Central memory CD4-positive, alpha-beta T cell (primary cell): Measurements from ENCODE around the gene FOXO1.
A peak's percentile ranks its signal among the peaks of the same experiment; 100 is the strongest.

Experiments used
- DNase-seq: peaks from one replicate; pipeline ENCODE4 v3.0.0; 2022

Gene FOXO1

GRCh38 chr13:40539576-40540327 lies 126.7 kb downstream of the FOXO1 start:
- DNase-seq: no peak

DNA sequence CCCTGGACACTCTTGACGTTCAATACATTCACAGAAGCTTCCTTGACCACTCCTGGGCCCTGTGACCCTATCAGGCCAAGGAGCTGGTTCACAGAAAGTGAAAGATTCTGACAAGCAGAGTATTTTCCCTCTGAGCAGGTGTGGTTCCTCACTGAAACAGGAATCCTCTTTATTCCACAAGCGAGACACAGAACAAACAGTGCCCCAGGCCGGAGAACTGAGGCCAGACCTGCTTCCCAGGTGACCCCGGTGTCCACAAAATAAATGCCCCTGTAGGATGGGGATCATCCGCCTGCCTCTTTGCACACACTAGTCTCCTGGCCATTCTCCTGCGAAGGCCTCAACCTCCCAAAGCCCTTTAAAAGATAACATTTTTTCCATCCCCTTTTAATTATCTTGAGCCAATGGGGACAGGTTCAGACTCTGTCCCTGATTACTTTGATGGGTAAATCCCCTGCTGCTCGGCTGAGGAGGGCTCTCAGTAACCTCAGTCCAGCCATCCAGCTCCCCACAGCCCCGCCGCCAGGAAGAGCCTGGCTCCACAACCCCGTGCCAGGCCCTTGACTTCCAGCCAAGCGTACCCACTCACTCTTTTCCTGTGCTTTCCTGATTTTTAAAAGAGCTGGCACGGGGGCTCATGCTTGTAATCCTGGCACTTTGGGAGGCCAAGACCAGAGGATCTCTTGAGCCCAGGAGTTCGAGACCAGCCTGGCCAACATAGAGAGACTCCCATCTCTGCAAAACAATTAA lies 129.1 kb downstream of the FOXO1 start:
- DNase-seq: no peak

- no peak for DNase-seq
Measured at GRCh38 chr13:40536443-40537113, 129.9 kb downstream of the FOXO1 start.

DNA sequence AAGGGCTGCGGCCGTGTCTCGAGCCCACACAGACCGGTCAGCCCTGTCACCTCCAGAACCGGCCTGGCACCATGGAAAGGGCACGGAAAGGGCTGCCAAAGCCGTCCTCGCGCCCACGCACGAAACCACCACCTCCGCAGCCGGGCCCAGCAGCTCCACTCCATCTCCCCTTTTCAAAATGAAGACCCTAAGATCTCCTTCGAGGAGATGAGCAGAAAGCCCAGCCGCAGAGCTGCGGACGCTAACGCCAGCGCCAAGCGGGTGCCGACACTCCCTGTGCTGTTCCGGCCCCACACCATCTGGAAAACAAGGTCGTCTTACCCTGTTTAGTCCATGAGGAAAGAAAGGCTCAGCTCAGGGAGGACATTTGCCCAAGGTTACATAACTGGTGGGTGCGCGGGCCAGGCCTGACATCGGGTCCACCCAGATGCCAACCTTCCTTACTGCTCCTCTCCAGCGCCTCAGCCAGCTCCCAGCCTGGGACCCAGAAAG lies 131.1 kb downstream of the FOXO1 start:
- DNase-seq: no peak

- DNase-seq: no peak
Measured at GRCh38 chr13:40534456-40534855, 132.0 kb downstream of the FOXO1 start.

GRCh38 chr13:40533072-40533471 lies 133.4 kb downstream of the FOXO1 start:
- no peak for DNase-seq

DNA sequence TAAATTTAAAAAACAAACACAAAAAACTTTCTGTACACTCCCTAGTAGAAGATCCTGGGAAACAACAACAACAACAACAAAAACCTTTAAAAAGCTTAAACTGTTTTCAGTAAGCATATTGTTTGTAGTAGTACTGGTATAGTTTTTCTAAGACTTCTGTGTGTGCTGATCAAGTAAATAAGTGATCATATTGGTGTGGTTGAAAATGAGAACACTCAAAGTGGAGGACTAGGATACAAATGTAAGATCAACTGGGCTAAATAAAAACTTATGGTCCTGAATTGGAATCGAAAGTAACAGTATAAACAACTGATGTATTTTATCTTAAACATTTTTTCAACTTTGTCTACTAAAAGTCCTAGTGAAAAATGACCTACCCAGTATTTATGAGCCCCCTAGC lies 135.5 kb downstream of the FOXO1 start:
- DNase-seq: no peak

GRCh38 chr13:40528881-40529280 lies 137.6 kb downstream of the FOXO1 start:
- no peak for DNase-seq

GRCh38 chr13:40527914-40528313 lies 138.5 kb downstream of the FOXO1 start:
- no peak for DNase-seq

- no peak for DNase-seq
Measured at GRCh38 chr13:40522282-40522681, 144.2 kb downstream of the FOXO1 start.

DNA sequence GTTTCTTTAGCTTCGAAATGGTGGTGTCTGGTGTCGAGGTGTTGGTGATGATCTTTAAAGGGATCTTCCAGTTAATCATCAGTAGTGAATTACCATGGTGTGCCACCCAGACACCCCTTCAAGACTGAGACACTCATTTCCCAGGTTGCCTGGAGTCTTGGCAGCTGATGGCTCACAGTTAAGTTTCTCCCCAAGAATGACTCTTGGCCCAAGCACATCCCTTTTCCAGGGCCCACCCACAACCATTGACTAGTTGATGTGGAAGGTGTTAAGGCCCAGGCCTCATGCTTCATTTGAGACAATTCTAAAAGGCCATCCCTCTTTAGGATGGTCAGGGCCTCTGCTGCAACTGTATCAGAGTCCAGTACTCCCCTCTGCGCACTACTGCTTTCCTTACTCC lies 145.5 kb downstream of the FOXO1 start:
- no peak for DNase-seq

- no peak for DNase-seq
Measured at GRCh38 chr13:40519637-40520036, 146.8 kb downstream of the FOXO1 start.

DNA sequence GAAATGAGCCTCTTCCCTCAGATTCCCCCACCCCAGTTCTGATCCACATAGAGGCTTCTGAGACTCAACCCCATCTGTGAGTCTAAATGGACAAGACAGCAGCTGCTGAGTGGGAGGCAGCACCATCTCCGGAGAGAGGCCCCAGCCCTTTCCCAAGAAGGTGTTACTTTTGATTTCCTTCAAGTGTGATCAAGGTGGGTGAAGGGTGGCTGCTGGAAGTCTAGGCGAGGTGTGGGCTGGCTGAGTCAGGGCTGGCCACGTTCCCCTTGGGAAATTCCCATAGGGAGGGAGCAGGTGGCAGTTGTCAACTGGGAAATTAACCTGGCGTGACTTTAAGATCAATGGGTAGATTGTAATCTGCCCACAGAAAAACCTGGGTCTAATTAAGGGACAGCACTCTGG lies 148.0 kb downstream of the FOXO1 start:
- peak; percentile 22 for DNase-seq

- no peak for DNase-seq
Measured at GRCh38 chr13:40517486-40518480, 148.7 kb downstream of the FOXO1 start.

GRCh38 chr13:40515702-40516101 lies 150.7 kb downstream of the FOXO1 start:
- no peak for DNase-seq

DNA sequence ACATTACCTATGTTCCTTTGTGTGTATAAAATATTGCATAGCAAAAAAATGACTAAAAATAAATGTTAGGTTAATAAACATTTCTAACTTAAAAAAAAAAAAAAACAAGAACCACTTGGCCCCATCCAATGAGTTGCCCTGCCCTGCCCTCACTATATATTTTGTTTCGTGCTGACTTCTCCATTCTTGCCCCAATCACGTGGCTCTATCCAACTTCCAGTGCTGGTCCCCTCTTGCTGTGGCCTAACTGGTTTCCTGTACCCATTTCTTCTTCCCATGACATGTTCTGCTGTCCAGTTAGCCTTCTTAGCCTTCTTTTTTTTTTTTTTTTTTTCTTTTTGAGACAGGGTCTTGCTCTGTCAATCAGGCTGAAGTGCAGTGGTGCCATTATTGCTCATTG lies 151.6 kb downstream of the FOXO1 start:
- no peak for DNase-seq

DNA sequence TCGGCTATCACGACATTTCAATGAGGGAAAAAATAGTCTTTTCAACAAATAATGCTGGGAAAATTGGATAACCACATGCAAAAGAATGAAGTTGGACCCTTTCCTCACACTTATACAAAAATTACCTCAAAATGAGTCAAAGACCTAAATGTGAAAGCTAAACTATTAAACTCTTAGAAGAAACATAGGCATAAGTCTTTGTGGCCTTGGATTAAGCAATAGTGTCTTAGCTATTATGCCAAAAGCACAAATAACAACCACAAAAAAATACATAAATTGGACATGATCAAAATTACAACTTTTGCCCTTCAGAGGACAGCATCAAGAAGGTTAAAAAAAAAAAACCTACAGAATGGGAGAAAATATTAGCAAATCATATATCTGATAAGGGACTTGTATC lies 156.6 kb downstream of the FOXO1 start:
- no peak for DNase-seq

DNA sequence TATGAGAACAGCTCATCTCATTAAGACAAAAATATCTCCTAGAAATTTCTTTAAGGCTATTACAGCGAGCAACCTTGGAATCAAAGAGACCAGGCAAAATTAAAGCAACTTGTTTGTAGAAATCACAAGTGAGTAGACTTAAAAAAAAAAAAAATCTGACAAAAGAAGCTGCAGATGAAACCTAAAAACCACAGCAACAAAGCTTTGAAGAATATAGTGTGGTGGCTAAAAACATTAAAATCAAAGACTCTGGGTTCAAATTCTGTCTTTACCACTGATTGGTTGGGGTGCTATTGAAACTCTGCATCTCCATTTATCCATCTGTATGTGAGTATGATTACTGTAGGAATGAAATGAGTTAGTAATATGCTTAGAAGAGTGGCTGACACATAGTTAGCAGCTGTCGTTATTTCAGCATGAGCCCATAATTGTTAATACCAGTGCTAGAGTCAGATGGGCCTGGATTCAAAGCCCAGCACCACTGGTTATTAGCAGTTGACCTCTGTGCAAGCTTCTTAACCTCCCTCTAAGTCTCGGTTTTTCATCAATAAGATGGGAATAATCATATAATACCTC lies 157.6 kb downstream of the FOXO1 start:
- DNase-seq: no peak

GRCh38 chr13:40508127-40508526 lies 158.3 kb downstream of the FOXO1 start:
- peak; percentile 21 for DNase-seq

DNA sequence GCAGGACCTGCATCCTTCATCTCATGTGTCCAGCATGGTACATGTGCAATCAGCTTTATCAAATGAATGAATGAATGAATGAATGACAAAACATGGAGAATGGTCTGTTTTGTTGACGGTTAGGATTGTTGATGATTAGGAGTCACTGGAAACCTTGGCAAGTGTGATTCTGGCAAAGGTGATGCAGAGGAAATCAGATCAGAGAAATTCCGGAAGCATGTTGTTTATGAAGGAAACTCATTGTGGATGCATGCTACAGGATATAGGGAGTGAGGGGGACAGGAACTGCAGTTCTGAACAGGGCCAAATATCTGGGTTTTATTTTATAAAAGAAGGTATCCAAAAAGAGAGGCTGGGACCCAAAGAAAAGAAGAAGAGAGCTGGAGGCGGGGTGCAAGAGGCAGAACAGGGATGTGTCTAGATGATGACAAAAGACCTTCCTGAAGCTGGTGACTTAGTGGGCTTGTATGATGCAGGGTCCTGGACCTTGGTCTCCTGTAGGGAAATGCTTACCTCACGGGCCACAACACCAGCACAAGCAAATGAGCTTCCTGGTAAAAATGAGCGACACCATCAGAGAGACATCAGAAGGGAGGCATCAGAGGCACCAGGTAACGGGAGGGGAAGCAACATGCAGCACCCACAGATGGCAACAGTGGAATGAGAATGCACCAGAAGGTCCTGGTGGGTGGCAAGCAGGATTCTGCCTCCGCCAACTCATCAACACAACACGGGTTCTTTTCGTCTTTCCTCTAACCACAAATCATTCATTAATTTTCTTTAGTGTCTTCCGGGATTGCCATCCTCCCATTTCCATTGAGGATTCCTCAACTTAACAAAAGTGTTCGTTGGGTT lies 159.6 kb downstream of the FOXO1 start:
- DNase-seq: no peak
